ENCODE measurements around the gene RCE1.

The RCE1 gene

DNA sequence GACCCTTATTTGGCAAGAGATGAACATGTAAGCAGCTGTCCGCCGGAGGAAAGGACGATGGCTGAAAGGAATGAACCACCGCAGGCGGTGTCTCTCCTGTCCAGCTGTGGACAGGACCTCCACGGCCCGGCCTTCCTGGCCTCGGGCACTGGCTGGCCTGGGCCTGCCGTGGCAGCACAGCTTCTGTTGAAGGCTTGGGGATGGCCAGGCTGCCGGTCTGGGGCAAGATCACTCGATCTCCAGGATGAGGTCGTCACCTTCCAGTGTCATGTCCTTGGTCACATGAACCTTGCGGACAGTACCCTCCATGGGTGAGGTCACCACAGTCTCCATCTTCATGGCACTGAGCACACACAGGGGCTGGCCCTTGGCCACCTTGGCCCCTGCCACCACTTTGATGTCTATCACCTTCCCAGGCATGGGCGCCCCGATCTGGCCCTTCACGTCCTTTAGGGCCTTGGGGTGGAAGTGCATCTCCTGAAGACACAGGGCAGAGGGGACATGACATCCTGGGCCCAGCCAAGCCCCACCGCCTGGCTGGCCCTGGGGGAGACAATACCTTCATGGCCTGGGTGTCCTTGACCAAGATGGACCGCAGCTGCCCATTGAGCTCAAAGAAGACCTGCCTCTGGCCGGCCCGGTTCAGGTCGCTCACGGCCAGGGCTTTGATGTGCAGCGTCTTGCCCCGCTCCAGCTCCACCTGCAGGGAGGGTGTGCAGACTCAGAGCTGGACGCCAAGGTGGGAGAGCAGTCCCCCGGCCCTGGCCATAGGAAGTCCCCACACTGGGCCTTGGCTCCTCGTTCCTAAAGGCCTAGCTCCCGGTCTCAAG, 5.6 kb downstream of the RCE1 start:
- no peak overlapping the region for H3K27ac ChIP-seq (ENCODE audit: extremely low read depth, low read depth, low read length)
- H3K4me3 ChIP-seq (ENCODE audit: low read depth, low read length): no peak overlapping the region
- TF ChIP-seq ZBTB11 (tag by site-specific recombination; conservative IDR thresholded peaks at IDR 0.05; ENCODE audit: low read depth) (no peak), PRDM4 (tag by site-specific recombination; IDR thresholded peaks at IDR 0.05) (no peak), ZNF660 (tag by site-specific recombination; IDR thresholded peaks at IDR 0.05) (no peak), MYNN (tag by site-specific recombination; IDR thresholded peaks at IDR 0.05; ENCODE audit: borderline replicate concordance) (no peak), ZNF792 (tag by site-specific recombination; IDR thresholded peaks at IDR 0.05) (no peak), TSHZ1 (tag by site-specific recombination; IDR thresholded peaks at IDR 0.05; ENCODE audit: borderline replicate concordance) (no peak), ZNF16 (tag by site-specific recombination; IDR thresholded peaks at IDR 0.05; ENCODE audit: low read depth) (no peak), ZNF785 (tag by site-specific recombination; IDR thresholded peaks at IDR 0.05) (no peak)
- TF ChIP-seq, protein P1, sequence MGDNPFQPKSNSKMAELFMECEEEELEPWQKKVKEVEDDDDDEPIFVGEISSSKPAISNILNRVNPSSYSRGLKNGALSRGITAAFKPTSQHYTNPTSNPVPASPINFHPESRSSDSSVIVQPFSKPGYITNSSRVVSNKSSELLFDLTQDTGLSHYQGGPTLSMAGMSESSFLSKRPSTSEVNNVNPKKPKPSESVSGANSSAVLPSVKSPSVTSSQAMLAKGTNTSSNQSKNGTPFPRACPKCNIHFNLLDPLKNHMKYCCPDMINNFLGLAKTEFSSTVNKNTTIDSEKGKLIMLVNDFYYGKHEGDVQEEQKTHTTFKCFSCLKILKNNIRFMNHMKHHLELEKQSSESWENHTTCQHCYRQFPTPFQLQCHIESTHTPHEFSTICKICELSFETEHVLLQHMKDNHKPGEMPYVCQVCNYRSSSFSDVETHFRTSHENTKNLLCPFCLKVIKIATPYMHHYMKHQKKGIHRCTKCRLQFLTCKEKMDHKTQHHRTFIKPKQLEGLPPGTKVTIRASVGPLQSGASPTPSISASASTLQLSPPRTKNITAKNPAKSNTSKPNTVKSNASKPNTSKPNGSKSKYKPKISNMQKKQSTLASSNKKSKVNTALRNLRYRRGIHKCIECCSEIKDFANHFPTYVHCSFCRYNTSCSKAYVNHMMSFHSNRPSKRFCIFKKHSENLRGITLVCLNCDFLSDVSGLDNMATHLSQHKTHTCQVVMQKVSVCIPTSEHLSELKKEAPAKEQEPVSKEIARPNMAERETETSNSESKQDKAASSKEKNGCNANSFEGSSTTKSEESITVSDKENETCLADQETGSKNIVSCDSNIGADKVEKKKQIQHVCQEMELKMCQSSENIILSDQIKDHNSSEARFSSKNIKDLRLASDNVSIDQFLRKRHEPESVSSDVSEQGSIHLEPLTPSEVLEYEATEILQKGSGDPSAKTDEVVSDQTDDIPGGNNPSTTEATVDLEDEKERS (tag by site-specific recombination; IDR thresholded peaks at IDR 0.05): no peak
- TF ChIP-seq, protein P2, sequence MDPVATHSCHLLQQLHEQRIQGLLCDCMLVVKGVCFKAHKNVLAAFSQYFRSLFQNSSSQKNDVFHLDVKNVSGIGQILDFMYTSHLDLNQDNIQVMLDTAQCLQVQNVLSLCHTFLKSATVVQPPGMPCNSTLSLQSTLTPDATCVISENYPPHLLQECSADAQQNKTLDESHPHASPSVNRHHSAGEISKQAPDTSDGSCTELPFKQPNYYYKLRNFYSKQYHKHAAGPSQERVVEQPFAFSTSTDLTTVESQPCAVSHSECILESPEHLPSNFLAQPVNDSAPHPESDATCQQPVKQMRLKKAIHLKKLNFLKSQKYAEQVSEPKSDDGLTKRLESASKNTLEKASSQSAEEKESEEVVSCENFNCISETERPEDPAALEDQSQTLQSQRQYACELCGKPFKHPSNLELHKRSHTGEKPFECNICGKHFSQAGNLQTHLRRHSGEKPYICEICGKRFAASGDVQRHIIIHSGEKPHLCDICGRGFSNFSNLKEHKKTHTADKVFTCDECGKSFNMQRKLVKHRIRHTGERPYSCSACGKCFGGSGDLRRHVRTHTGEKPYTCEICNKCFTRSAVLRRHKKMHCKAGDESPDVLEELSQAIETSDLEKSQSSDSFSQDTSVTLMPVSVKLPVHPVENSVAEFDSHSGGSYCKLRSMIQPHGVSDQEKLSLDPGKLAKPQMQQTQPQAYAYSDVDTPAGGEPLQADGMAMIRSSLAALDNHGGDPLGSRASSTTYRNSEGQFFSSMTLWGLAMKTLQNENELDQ (tag by site-specific recombination; IDR thresholded peaks at IDR 0.05; ENCODE audit: low read depth): no peak
- TF ChIP-seq, protein P3, sequence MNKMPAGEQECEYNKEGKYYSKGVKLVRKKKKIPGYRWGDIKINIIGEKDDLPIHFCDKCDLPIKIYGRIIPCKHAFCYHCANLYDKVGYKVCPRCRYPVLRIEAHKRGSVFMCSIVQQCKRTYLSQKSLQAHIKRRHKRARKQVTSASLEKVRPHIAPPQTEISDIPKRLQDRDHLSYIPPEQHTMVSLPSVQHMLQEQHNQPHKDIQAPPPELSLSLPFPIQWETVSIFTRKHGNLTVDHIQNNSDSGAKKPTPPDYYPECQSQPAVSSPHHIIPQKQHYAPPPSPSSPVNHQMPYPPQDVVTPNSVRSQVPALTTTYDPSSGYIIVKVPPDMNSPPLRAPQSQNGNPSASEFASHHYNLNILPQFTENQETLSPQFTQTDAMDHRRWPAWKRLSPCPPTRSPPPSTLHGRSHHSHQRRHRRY (tag by site-specific recombination; IDR thresholded peaks at IDR 0.05): no peak
- peaks cover 0 to 61% of the 10 kb centered on the region in 2 experiments; a peak in 1 of 3 replicates for H3K36me3 ChIP-seq (ENCODE audit: control insufficient read depth in 2 of 2, insufficient read depth in 1 of 2, low read length in 2 of 2)
- ChIA-PET POLR2A (interaction anchor here (1.0 kb wide), 1 partner anchor 11 kb away, joined by 10 read pairs; no protein-coding TSS in a partner anchor), CTCF (interaction anchor here (0.6 to 0.9 kb wide), 3 partner anchors 8 to 125 kb away, joined by 3 to 5 read pairs (median 3); no protein-coding TSS in a partner anchor)
- no peaks in the 10 kb centered on the region for H3K9me3 ChIP-seq (ENCODE audit: control insufficient read depth, insufficient read depth, low read depth, low read length)
- no peaks in the 10 kb centered on the region for H3K4me1 ChIP-seq (ENCODE audit: control insufficient read depth, insufficient read depth, low read length)
